Measurements from ENCODE around the gene ABCD3.
A peak's percentile ranks its signal among the peaks of the same experiment; 100 is the strongest.

ABCD3 gene

GRCh38 chr1:94456736-94457135 is 38.5 kb downstream of the ABCD3 start:
- Mint-ChIP-seq H3K36me3 (ENCODE audit: low read depth) (peaks cover 20% of the 10 kb centered on the region), H3K27ac (no peak overlapping the region), H3K4me3 (no peak overlapping the region), H3K4me1 (ENCODE audit: low read depth) (peaks cover 1% of the 10 kb centered on the region), H3K27me3 (ENCODE audit: low read depth) (no peaks in the 10 kb centered on the region), H3K9me3 (peaks cover 8% of the 10 kb centered on the region)
- no peak for DNase-seq (ENCODE audit: low spot score)

- H3K9me3 Mint-ChIP-seq, result no peaks in the 10 kb centered on the region
- peaks cover 2% of the 10 kb centered on the region for H3K4me1 Mint-ChIP-seq (ENCODE audit: low read depth)
- peaks cover 10% of the 10 kb centered on the region for H3K36me3 Mint-ChIP-seq (ENCODE audit: low read depth)
- DNase-seq (ENCODE audit: low spot score), result no peak
- peak overlapping the region; percentile 11 for H3K27ac Mint-ChIP-seq
- H3K27me3 Mint-ChIP-seq (ENCODE audit: low read depth), result no peaks in the 10 kb centered on the region
- H3K4me3 Mint-ChIP-seq, result no peak overlapping the region
These were observed 44.4 kb downstream of the ABCD3 start for GRCh38 chr1:94462606-94463005.

GRCh38 chr1:94463056-94463764 is 45.0 kb downstream of the ABCD3 start:
- Mint-ChIP-seq H3K9me3 (no peaks in the 10 kb centered on the region), H3K27ac (peak overlapping the region; percentile 11), H3K27me3 (ENCODE audit: low read depth) (no peaks in the 10 kb centered on the region), H3K36me3 (ENCODE audit: low read depth) (peaks cover 10% of the 10 kb centered on the region), H3K4me3 (no peak overlapping the region), H3K4me1 (ENCODE audit: low read depth) (peaks cover 2% of the 10 kb centered on the region)
- DNase-seq (ENCODE audit: low spot score), result no peak

- Mint-ChIP-seq H3K27ac (no peak overlapping the region), H3K9me3 (no peaks in the 10 kb centered on the region), H3K4me1 (ENCODE audit: low read depth) (peaks cover 2% of the 10 kb centered on the region), H3K27me3 (ENCODE audit: low read depth) (no peaks in the 10 kb centered on the region), H3K4me3 (no peak overlapping the region), H3K36me3 (ENCODE audit: low read depth) (peaks cover 11% of the 10 kb centered on the region)
- no peak for DNase-seq (ENCODE audit: low spot score)
These were observed 45.7 kb downstream of the ABCD3 start for GRCh38 chr1:94463765-94464330.

- Mint-ChIP-seq H3K4me1 (ENCODE audit: low read depth) (no peaks in the 10 kb centered on the region), H3K27me3 (ENCODE audit: low read depth) (no peaks in the 10 kb centered on the region), H3K9me3 (no peaks in the 10 kb centered on the region), H3K27ac (no peak overlapping the region), H3K36me3 (ENCODE audit: low read depth) (peaks cover 8% of the 10 kb centered on the region), H3K4me3 (no peak overlapping the region)
- DNase-seq (ENCODE audit: low spot score), result no peak
These were observed 50.5 kb downstream of the ABCD3 start for GRCh38 chr1:94468708-94469107.

- peaks cover 4% of the 10 kb centered on the region for H3K4me1 Mint-ChIP-seq (ENCODE audit: low read depth)
- DNase-seq (ENCODE audit: low spot score), result no peak
- no peak overlapping the region for H3K27ac Mint-ChIP-seq
- no peaks in the 10 kb centered on the region for H3K9me3 Mint-ChIP-seq
- no peaks in the 10 kb centered on the region for H3K27me3 Mint-ChIP-seq (ENCODE audit: low read depth)
- no peak overlapping the region for H3K4me3 Mint-ChIP-seq
- peaks cover 12% of the 10 kb centered on the region for H3K36me3 Mint-ChIP-seq (ENCODE audit: low read depth)
These were observed 53.1 kb downstream of the ABCD3 start for GRCh38 chr1:94471271-94471670.

GRCh38 chr1:94475232-94475631 is 57.0 kb downstream of the ABCD3 start:
- Mint-ChIP-seq H3K36me3 (ENCODE audit: low read depth) (peaks cover 10% of the 10 kb centered on the region), H3K9me3 (no peaks in the 10 kb centered on the region), H3K27ac (no peak overlapping the region), H3K4me3 (no peak overlapping the region), H3K27me3 (ENCODE audit: low read depth) (no peaks in the 10 kb centered on the region), H3K4me1 (ENCODE audit: low read depth) (peaks cover 4% of the 10 kb centered on the region)
- DNase-seq (ENCODE audit: low spot score), result no peak

GRCh38 chr1:94479682-94480081 is 61.5 kb downstream of the ABCD3 start:
- H3K36me3 Mint-ChIP-seq (ENCODE audit: low read depth), result peaks cover 14% of the 10 kb centered on the region

GRCh38 chr1:94481473-94481933 is 63.3 kb downstream of the ABCD3 start:
- H3K4me1 Mint-ChIP-seq (ENCODE audit: low read depth), result peaks cover 2% of the 10 kb centered on the region
- H3K9me3 Mint-ChIP-seq, result no peaks in the 10 kb centered on the region
- H3K27ac Mint-ChIP-seq, result no peak overlapping the region
- peaks cover 8% of the 10 kb centered on the region for H3K36me3 Mint-ChIP-seq (ENCODE audit: low read depth)
- no peak overlapping the region for H3K4me3 Mint-ChIP-seq
- peak; percentile 21 for DNase-seq (ENCODE audit: low spot score)
- H3K27me3 Mint-ChIP-seq (ENCODE audit: low read depth), result no peaks in the 10 kb centered on the region

More at GRCh38 chr1:94479682-94480081, 61.5 kb downstream of the ABCD3 start:
- Mint-ChIP-seq H3K27ac (no peak overlapping the region), H3K4me3 (no peak overlapping the region), H3K27me3 (ENCODE audit: low read depth) (no peaks in the 10 kb centered on the region), H3K9me3 (no peaks in the 10 kb centered on the region), H3K4me1 (ENCODE audit: low read depth) (peaks cover 7% of the 10 kb centered on the region)
- DNase-seq (ENCODE audit: low spot score), result no peak

- Mint-ChIP-seq H3K27me3 (ENCODE audit: low read depth) (no peaks in the 10 kb centered on the region), H3K9me3 (no peaks in the 10 kb centered on the region), H3K4me3 (no peak overlapping the region), H3K36me3 (ENCODE audit: low read depth) (peaks cover 23% of the 10 kb centered on the region), H3K4me1 (ENCODE audit: low read depth) (peaks cover 4% of the 10 kb centered on the region), H3K27ac (no peak overlapping the region)
- DNase-seq (ENCODE audit: low spot score), result no peak
These were observed 68.8 kb downstream of the ABCD3 start for GRCh38 chr1:94486990-94487389.

GRCh38 chr1:94490556-94490955 is 72.4 kb downstream of the ABCD3 start:
- Mint-ChIP-seq H3K36me3 (ENCODE audit: low read depth) (peaks cover 26% of the 10 kb centered on the region), H3K4me1 (ENCODE audit: low read depth) (peaks cover 4% of the 10 kb centered on the region), H3K27ac (no peak overlapping the region), H3K4me3 (no peak overlapping the region), H3K27me3 (ENCODE audit: low read depth) (no peaks in the 10 kb centered on the region), H3K9me3 (no peaks in the 10 kb centered on the region)
- no peak for DNase-seq (ENCODE audit: low spot score)

- H3K27ac Mint-ChIP-seq, result no peak overlapping the region
- no peaks in the 10 kb centered on the region for H3K4me1 Mint-ChIP-seq (ENCODE audit: low read depth)
- H3K4me3 Mint-ChIP-seq, result no peak overlapping the region
- H3K36me3 Mint-ChIP-seq (ENCODE audit: low read depth), result peaks cover 28% of the 10 kb centered on the region
- no peak for DNase-seq (ENCODE audit: low spot score)
- no peaks in the 10 kb centered on the region for H3K9me3 Mint-ChIP-seq
- H3K27me3 Mint-ChIP-seq (ENCODE audit: low read depth), result no peaks in the 10 kb centered on the region
These were observed 78.0 kb downstream of the ABCD3 start for GRCh38 chr1:94496076-94496755.

GRCh38 chr1:94501426-94501825 is 83.2 kb downstream of the ABCD3 start:
- H3K4me1 Mint-ChIP-seq (ENCODE audit: low read depth), result peaks cover 8% of the 10 kb centered on the region
- no peaks in the 10 kb centered on the region for H3K27me3 Mint-ChIP-seq (ENCODE audit: low read depth)
- no peak for DNase-seq (ENCODE audit: low spot score)
- no peak overlapping the region for H3K4me3 Mint-ChIP-seq
- peaks cover 38% of the 10 kb centered on the region for H3K36me3 Mint-ChIP-seq (ENCODE audit: low read depth)
- H3K9me3 Mint-ChIP-seq, result no peaks in the 10 kb centered on the region
- no peak overlapping the region for H3K27ac Mint-ChIP-seq

- H3K36me3 Mint-ChIP-seq (ENCODE audit: low read depth), result peaks cover 39% of the 10 kb centered on the region
- no peak overlapping the region for H3K4me3 Mint-ChIP-seq
- peaks cover 8% of the 10 kb centered on the region for H3K4me1 Mint-ChIP-seq (ENCODE audit: low read depth)
- no peaks in the 10 kb centered on the region for H3K9me3 Mint-ChIP-seq
- H3K27ac Mint-ChIP-seq, result no peak overlapping the region
- no peaks in the 10 kb centered on the region for H3K27me3 Mint-ChIP-seq (ENCODE audit: low read depth)
- no peak for DNase-seq (ENCODE audit: low spot score)
These were observed 83.7 kb downstream of the ABCD3 start for GRCh38 chr1:94501935-94502334.

Measured in T-helper 2 cell treated with Interferon-gamma antibody and Interleukin-4, amounts not matched to agents 5 μg/mL and 100 μg/mL, for 36 hours (primary cell).